Chondrocyte (in vitro differentiated cells): ENCODE data around the gene PTPRG. TPM values are rescaled to one million over a fixed set of nuclear protein-coding genes. Genes with fewer than 3 reads are reported as not detected.

Experiments used
- DNase-seq: peaks from one replicate; pipeline ENCODE4 v3.0.0; 2021; ENCODE audit warnings: mixed read lengths, low spot score
- H3K27ac Mint-ChIP-seq: one replicate; pipeline ENCODE4 v1.8.0; 2021; ENCODE audit warnings: mild to moderate bottlenecking, moderate library complexity, mixed read lengths; ENCODE audit not compliant: unreplicated experiment
- H3K27me3 Mint-ChIP-seq: 2 replicates; pipeline ENCODE4 v1.8.0; 2021; ENCODE audit warnings: low read depth, mixed read lengths
- H3K36me3 Mint-ChIP-seq: 2 replicates; pipeline ENCODE4 v1.8.0; 2021; ENCODE audit warnings: low read depth, mixed read lengths
- H3K4me1 Mint-ChIP-seq: 2 replicates; pipeline ENCODE4 v1.8.0; 2021; ENCODE audit warnings: low read depth, mild to moderate bottlenecking, mixed read lengths
- H3K4me3 Mint-ChIP-seq: one replicate; pipeline ENCODE4 v1.8.0; 2021; ENCODE audit warnings: mild to moderate bottlenecking, moderate library complexity, mixed read lengths; ENCODE audit not compliant: unreplicated experiment
- H3K9me3 Mint-ChIP-seq: 2 replicates; pipeline ENCODE4 v1.8.0; 2021; ENCODE audit warnings: low read depth, mixed read lengths
- total RNA-seq: library from RNA; stranded (reverse); gene quantifications from 3 replicates; pipeline ENCODE4 v1.2.1, GENCODE V29; 2021
- TF ChIP-seq, protein P1 (sequence below): fragments of 200-600 bp; sonication (generic); IDR thresholded peaks from 2 replicates; pipeline ENCODE4 v1.5.0; 2021; ENCODE audit warnings: antibody characterized with exemption, mild to moderate bottlenecking, moderate library complexity

Gene PTPRG
- total RNA-seq, 1 donor from 2014 or later: 45.5 TPM

DNA sequence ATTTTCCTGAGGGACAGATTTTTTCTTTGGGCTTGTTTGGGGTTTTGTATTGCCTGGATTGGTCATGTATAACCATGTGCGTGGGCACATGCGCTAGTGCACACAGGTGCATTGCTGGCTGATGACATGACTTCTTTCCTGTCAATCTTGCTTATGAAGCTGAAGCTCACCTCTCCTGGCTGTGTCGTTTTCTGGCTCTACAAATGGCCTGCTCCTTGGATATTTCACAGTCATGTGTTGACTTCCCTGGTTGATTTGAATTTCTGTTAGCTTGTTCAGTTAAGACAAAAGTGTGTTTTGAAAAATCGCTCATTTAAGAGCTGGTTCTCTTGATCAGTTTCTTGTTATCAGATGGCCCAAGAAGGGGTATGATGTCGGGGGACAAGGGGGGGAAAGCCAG is 11.5 kb downstream of the PTPRG start:
- no peaks in the 10 kb centered on the region for H3K27me3 Mint-ChIP-seq
- H3K36me3 Mint-ChIP-seq: no peaks in the 10 kb centered on the region
- H3K4me1 Mint-ChIP-seq: peaks cover 63% of the 10 kb centered on the region
- no peak overlapping the region for H3K27ac Mint-ChIP-seq
- DNase-seq: no peak
- H3K9me3 Mint-ChIP-seq: peaks cover 5% of the 10 kb centered on the region
- TF ChIP-seq, protein P1, sequence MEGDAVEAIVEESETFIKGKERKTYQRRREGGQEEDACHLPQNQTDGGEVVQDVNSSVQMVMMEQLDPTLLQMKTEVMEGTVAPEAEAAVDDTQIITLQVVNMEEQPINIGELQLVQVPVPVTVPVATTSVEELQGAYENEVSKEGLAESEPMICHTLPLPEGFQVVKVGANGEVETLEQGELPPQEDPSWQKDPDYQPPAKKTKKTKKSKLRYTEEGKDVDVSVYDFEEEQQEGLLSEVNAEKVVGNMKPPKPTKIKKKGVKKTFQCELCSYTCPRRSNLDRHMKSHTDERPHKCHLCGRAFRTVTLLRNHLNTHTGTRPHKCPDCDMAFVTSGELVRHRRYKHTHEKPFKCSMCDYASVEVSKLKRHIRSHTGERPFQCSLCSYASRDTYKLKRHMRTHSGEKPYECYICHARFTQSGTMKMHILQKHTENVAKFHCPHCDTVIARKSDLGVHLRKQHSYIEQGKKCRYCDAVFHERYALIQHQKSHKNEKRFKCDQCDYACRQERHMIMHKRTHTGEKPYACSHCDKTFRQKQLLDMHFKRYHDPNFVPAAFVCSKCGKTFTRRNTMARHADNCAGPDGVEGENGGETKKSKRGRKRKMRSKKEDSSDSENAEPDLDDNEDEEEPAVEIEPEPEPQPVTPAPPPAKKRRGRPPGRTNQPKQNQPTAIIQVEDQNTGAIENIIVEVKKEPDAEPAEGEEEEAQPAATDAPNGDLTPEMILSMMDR: no peak
- H3K4me3 Mint-ChIP-seq: no peak overlapping the region

GRCh38 chr3:61573441-61573840 is 12.1 kb downstream of the PTPRG start:
- no peak overlapping the region for H3K4me3 Mint-ChIP-seq

DNA sequence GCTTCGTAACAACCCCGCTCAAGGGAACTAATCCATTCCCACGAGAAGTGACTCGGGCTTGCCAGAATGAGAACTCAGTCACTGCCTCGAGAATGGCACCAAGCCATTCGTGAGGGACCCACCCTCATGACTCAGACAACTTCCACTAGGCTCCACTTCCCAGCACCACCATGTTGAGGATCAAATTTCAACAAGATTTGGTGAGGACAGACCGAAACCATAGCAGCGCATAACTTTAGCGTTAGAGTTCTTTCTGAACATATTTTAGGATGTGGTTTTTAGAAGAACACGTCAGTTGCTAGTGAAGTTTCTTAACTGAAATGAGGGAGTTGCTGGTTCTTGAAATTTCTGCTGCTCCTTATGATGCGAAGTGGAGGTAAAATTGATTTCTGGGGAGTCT is 13.5 kb downstream of the PTPRG start:
- Mint-ChIP-seq H3K27ac (peak overlapping the region; percentile 87), H3K4me1 (peaks cover 58% of the 10 kb centered on the region)

More at GRCh38 chr3:61573441-61573840, 12.1 kb downstream of the PTPRG start:
- Mint-ChIP-seq H3K4me1 (peaks cover 63% of the 10 kb centered on the region), H3K27me3 (no peaks in the 10 kb centered on the region), H3K36me3 (no peaks in the 10 kb centered on the region), H3K9me3 (peaks cover 5% of the 10 kb centered on the region), H3K27ac (no peak overlapping the region)
- no peak for DNase-seq
- TF ChIP-seq, protein P1: no peak

DNA sequence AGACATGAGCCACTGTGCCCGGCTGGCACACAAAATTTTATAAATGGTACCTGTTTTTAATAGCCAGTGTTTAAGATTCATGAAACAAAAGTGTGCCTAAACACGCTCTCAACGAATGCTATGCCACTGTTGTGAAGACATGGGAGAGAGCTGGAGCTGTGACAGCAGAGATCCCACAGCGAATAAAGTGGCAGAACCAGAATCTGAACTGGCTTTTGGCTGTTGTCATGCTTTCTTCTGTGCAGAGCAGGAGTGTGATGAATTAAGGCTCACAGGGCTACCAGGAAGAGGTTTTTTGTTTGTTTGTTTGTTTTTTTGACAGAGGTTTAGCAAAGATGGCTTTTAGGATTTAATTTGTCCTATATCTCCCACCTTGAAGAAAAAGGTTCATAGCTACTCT is 14.5 kb downstream of the PTPRG start:
- DNase-seq: no peak
- Mint-ChIP-seq H3K9me3 (peaks cover 5% of the 10 kb centered on the region), H3K36me3 (peaks cover 6% of the 10 kb centered on the region), H3K4me3 (no peak overlapping the region), H3K27me3 (no peaks in the 10 kb centered on the region), H3K27ac (peak overlapping the region; percentile 17), H3K4me1 (peaks cover 53% of the 10 kb centered on the region)
- TF ChIP-seq, protein P1: no peak

More for the DNA sequence above, 13.5 kb downstream of the PTPRG start:
- H3K36me3 Mint-ChIP-seq: peaks cover 6% of the 10 kb centered on the region
- DNase-seq: no peak
- H3K4me3 Mint-ChIP-seq: peak overlapping the region; percentile 52
- H3K9me3 Mint-ChIP-seq: peaks cover 5% of the 10 kb centered on the region
- H3K27me3 Mint-ChIP-seq: no peaks in the 10 kb centered on the region
- TF ChIP-seq, protein P1: no peak

- peaks cover 6% of the 10 kb centered on the region for H3K36me3 Mint-ChIP-seq
- no peak overlapping the region for H3K27ac Mint-ChIP-seq
- H3K27me3 Mint-ChIP-seq: no peaks in the 10 kb centered on the region
- H3K4me3 Mint-ChIP-seq: no peak overlapping the region
- peaks cover 5% of the 10 kb centered on the region for H3K9me3 Mint-ChIP-seq
- no peak for DNase-seq
- TF ChIP-seq, protein P1: no peak
- peaks cover 42% of the 10 kb centered on the region for H3K4me1 Mint-ChIP-seq
These were observed 16.4 kb downstream of the PTPRG start for GRCh38 chr3:61577760-61578159.
